ENCODE data around the gene MS4A10. TPM values are rescaled to one million over a fixed set of nuclear protein-coding genes. Genes with fewer than 3 reads are reported as not detected.
A peak's percentile ranks its signal among the peaks of the same experiment; 100 is the strongest.

Gene MS4A10
- total and polyA plus RNA-seq, 8 donors = 0.08 to 0.13 (median 0.10) TPM; not detected in 3

DNA sequence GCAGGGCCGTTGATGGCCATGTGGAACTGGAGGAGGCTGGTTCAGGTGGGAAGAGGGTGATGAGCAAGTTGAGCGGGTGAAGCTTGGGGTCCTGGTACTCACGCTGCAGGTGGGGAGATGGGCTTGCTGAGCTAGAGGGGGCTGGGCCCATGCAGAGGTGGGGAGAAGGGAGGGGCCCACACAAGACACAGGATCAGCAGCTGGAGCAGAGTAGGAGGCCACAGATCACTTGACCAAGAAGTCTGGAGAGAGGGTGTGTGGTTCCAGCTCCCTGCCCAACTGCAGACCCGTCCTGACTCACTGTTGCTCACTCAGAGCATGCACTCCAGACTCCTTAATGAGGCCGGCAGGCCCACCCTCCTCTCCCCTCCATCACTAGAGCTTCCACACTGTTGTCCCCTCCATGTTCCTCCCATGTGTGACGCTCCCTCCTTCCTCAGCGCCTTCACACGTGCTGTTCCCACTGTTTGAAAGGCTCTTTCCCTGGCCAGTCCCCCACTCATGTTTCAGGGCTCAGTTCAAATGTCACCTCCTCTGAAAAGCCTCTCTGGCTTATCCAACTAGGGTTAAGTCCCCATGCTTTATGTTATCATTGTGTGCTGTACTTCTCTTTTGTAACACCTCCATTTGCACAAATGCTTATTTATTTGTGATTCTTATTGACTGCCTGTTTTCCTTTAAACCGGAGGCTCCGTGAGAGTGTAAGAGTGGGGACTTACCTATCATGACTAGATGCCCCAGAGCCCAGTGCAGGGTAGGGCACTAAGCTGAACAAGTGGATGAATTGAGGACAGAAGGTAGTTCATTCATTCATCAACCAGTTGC is 59.1 kb downstream of the MS4A10 start:
- peak overlapping the region in 1 of 2 donors; percentile 90 for H3K4me3 ChIP-seq
- TF ChIP-seq, protein P1, sequence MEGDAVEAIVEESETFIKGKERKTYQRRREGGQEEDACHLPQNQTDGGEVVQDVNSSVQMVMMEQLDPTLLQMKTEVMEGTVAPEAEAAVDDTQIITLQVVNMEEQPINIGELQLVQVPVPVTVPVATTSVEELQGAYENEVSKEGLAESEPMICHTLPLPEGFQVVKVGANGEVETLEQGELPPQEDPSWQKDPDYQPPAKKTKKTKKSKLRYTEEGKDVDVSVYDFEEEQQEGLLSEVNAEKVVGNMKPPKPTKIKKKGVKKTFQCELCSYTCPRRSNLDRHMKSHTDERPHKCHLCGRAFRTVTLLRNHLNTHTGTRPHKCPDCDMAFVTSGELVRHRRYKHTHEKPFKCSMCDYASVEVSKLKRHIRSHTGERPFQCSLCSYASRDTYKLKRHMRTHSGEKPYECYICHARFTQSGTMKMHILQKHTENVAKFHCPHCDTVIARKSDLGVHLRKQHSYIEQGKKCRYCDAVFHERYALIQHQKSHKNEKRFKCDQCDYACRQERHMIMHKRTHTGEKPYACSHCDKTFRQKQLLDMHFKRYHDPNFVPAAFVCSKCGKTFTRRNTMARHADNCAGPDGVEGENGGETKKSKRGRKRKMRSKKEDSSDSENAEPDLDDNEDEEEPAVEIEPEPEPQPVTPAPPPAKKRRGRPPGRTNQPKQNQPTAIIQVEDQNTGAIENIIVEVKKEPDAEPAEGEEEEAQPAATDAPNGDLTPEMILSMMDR (IDR thresholded peaks at IDR 0.05) = no peak
- DNase-seq = no peak
- no peaks in the 10 kb centered on the region for H3K9me3 ChIP-seq
- H3K27ac ChIP-seq = no peak overlapping the region
- no peaks in the 10 kb centered on the region for H3K27me3 ChIP-seq
- no peak for ATAC-seq
- intact Hi-C loops (cut with DNase I) = no loop called here
- peaks cover 23 to 47% of the 10 kb centered on the region in 2 donors for H3K4me1 ChIP-seq
- H3K36me3 ChIP-seq = peaks cover 0 to 33% of the 10 kb centered on the region in 2 donors

DNA sequence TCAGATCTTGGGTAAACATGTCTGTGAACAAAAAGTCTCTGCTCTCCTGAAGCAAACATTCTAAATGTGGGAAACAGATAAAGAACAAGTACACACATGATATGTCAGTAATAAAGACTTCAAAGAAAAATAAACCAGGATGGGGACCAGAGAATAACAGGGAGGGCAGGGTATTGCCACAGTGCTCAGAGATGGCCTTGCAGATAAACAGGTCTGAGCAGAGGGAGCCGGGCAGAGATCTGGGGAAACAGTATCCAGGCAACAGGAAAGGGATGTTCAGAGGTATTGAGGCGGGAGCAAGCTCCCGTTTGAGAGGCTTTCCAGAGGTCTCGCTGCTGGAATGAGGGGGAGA is 59.7 kb downstream of the MS4A10 start:
- intact Hi-C loops (cut with DNase I) = no loop called here
- peaks cover 0 to 39% of the 10 kb centered on the region in 2 donors for H3K36me3 ChIP-seq
- ATAC-seq (no peak), DNase-seq (no peak)
- TF ChIP-seq, protein P1 (IDR thresholded peaks at IDR 0.05) = no peak
- H3K4me1 ChIP-seq = peaks cover 23 to 47% of the 10 kb centered on the region in 2 donors
- no peaks in the 10 kb centered on the region for H3K9me3 ChIP-seq
- H3K27ac ChIP-seq = no peak overlapping the region
- H3K4me3 ChIP-seq = no peak overlapping the region
- no peaks in the 10 kb centered on the region for H3K27me3 ChIP-seq

DNA sequence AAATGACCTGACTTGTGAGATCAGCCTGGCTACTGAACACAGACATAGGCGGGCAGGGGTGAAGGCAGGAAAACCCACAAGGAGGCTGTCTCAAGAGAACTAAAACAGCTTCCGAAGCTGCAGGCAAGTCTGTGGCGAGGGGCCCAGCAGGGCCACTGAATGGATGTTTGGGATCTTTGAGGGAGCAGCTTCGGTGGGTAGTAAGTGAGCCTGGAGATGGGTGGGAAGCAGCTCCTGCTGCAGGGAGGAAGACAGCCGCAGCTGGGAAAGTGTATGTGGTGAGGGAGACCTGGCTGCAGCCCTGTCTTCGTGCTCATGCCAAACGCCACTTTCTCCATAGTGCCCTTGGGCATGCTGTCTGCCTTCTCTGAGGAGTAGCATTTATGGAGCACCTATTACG is 60.2 kb downstream of the MS4A10 start:
- Histone ChIP-seq H3K27me3 (no peaks in the 10 kb centered on the region), H3K4me1 (peaks cover 23 to 47% of the 10 kb centered on the region in 2 donors), H3K36me3 (peaks cover 0 to 44% of the 10 kb centered on the region in 2 donors), H3K9me3 (no peaks in the 10 kb centered on the region), H3K4me3 (no peak overlapping the region), H3K27ac (no peak overlapping the region)
- DNase-seq = no peak
- intact Hi-C loops (cut with DNase I) = no loop called here
- ATAC-seq = no peak
- TF ChIP-seq, protein P1 (IDR thresholded peaks at IDR 0.05) = no peak

DNA sequence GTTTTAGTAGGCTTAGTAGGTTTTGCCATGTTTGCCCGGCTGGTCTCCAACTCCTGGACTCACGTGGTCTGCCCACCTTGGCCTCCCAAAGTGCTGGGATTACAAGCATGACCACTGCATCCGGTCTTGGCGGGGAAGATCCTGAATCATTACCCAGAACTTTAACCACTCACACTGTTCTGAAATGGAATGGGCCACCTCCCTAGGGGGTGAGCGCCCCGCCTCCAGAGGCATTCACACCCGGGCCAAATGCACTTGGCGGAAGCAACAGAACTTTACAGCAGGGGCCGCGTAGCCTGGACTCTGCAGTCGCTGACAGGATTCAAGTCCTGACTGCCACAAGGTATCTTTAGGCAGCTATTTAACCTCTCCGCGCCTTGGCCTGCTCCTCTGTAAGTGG is 62.1 kb downstream of the MS4A10 start:
- ATAC-seq (no peak), DNase-seq (no peak)
- Histone ChIP-seq H3K27me3 (no peaks in the 10 kb centered on the region), H3K27ac (no peak overlapping the region), H3K9me3 (no peaks in the 10 kb centered on the region), H3K36me3 (peaks cover 0 to 64% of the 10 kb centered on the region in 2 donors), H3K4me1 (peaks cover 14 to 34% of the 10 kb centered on the region in 2 donors), H3K4me3 (no peak overlapping the region)
- TF ChIP-seq, protein P1 (IDR thresholded peaks at IDR 0.05) = no peak
- intact Hi-C loops (cut with DNase I) = no loop called here

DNA sequence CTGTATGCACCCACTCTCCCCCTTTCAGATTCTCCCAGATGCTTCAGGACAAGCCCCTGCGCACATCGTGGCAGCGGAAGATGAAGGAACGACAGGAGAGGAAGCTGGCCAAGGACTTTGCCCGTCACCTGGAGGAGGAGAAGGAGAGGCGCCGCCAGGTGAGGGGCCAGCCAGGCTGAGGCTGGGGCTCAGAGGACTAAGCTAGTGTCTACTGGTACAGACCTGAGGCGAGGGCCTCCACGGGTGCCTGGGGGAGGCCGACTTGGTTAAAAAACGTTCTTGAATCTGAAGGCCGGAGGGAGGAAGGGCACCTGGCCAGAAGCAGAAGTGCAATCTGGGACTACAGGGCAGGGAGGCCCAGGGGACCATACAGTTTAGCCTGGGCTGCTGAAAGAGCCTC is 62.8 kb downstream of the MS4A10 start:
- H3K9me3 ChIP-seq = no peaks in the 10 kb centered on the region
- intact Hi-C loops (cut with DNase I) = no loop called here
- no peak for ATAC-seq
- H3K4me3 ChIP-seq = no peak overlapping the region
- DNase-seq = no peak
- peaks cover 0 to 70% of the 10 kb centered on the region in 2 donors for H3K36me3 ChIP-seq
- no peaks in the 10 kb centered on the region for H3K27me3 ChIP-seq
- H3K27ac ChIP-seq = no peak overlapping the region
- H3K4me1 ChIP-seq = peaks cover 10 to 28% of the 10 kb centered on the region in 2 donors
- TF ChIP-seq, protein P1 (IDR thresholded peaks at IDR 0.05) = no peak
